Effector CD4-positive, alpha-beta T cell (primary cell): ENCODE measurements around the gene PRMT5.
"Not testable (repeated sequence)": the region's sequence is repeated elsewhere in the genome, so short reads cannot be mapped to it uniquely, and the experiment has no call there.

Experiments used
- DNase-seq: peaks from one replicate; pipeline ENCODE4 v3.0.0-alpha.2; 2020

The PRMT5 gene

GRCh38 chr14:22929961-22930364, 787 bp upstream of the PRMT5 start:
- DNase-seq: no peak

- DNase-seq: no peak
These were observed 706 bp downstream of the PRMT5 start for GRCh38 chr14:22928237-22929103.

GRCh38 chr14:22926316-22926715, 2.9 kb downstream of the PRMT5 start:
- no peak for DNase-seq

GRCh38 chr14:22925513-22925912, 3.7 kb downstream of the PRMT5 start:
- DNase-seq: no peak

GRCh38 chr14:22923746-22924145, 5.4 kb downstream of the PRMT5 start:
- no peak for DNase-seq

- no peak for DNase-seq
These were observed 6.9 kb downstream of the PRMT5 start for GRCh38 chr14:22922294-22922693.

GRCh38 chr14:22920697-22921096, 8.5 kb downstream of the PRMT5 start:
- DNase-seq: no peak

GRCh38 chr14:22919601-22919921, 9.6 kb downstream of the PRMT5 start:
- DNase-seq: no peak

GRCh38 chr14:22918804-22919600, 10.2 kb downstream of the PRMT5 start, which contains the start of gene RBM23:
Gene RBM23 (minus strand): TSS chr14:22919149.
- peak; percentile 100 for DNase-seq

- DNase-seq: no peak
These were observed 13.2 kb downstream of the PRMT5 start for GRCh38 chr14:22915886-22916521.

GRCh38 chr14:22914836-22915235, 14.3 kb downstream of the PRMT5 start:
- not testable (repeated sequence) for DNase-seq

GRCh38 chr14:22910916-22911315, 18.3 kb downstream of the PRMT5 start:
- DNase-seq: no peak

- no peak for DNase-seq
These were observed 20.6 kb downstream of the PRMT5 start for GRCh38 chr14:22908601-22909000.

GRCh38 chr14:22907429-22907828, 21.7 kb downstream of the PRMT5 start:
- DNase-seq: no peak

GRCh38 chr14:22906073-22906472, 23.1 kb downstream of the PRMT5 start:
- DNase-seq: no peak

GRCh38 chr14:22905627-22906026, 23.5 kb downstream of the PRMT5 start:
- DNase-seq: no peak

GRCh38 chr14:22903742-22904087, 25.5 kb downstream of the PRMT5 start:
- DNase-seq: no peak

GRCh38 chr14:22901799-22902198, 27.4 kb downstream of the PRMT5 start:
- no peak for DNase-seq

- peak; percentile 53 for DNase-seq
These were observed 28.9 kb downstream of the PRMT5 start for GRCh38 chr14:22900081-22900799.

GRCh38 chr14:22898302-22899090, 30.7 kb downstream of the PRMT5 start:
- no peak for DNase-seq

- DNase-seq: no peak
These were observed 31.8 kb downstream of the PRMT5 start for GRCh38 chr14:22897357-22897756.

- no peak for DNase-seq
These were observed 32.4 kb downstream of the PRMT5 start for GRCh38 chr14:22896760-22897159.
